Vagina (tissue), 2 donors: ENCODE data around the gene RBFOX1. TPM values are rescaled to one million over a fixed set of nuclear protein-coding genes. Genes with fewer than 3 reads are reported as not detected.

Experiments
- DNase-seq, 2 donors: peaks; one replicate each; pipeline ENCODE4 v3.0.0-alpha.2; 2017; ENCODE audit errors: extremely low spot score in 2 of 2
- H3K27ac ChIP-seq: fragments of 200-600 bp; sonication (generic); one replicate; pipeline ENCODE4 v1.5.1; 2019
- H3K27me3 ChIP-seq: fragments of 200-600 bp; sonication (generic); one replicate; pipeline ENCODE4 v1.5.1; 2019
- H3K36me3 ChIP-seq, 2 donors: fragments of 200-600 bp; sonication (generic); one replicate each; pipeline ENCODE4 v1.5.1; 2017 to 2019
- H3K4me1 ChIP-seq: fragments of 200-600 bp; sonication (generic); one replicate; pipeline ENCODE4 v1.5.1; 2019
- H3K4me3 ChIP-seq, 2 donors: fragments of 200-600 bp; sonication (generic); 1 replicate in 1 of 2; 2 replicates in 1 of 2; pipeline ENCODE4 v1.5.1; 2016 to 2019
- H3K9me3 ChIP-seq: fragments of 200-600 bp; sonication (generic); one replicate; pipeline ENCODE4 v1.5.1; 2019
- POLR2A ChIP-seq, 2 donors: fragments of 450-650 bp; IDR thresholded peaks; one replicate each; pipeline ENCODE4 v1.6.1; 2017; ENCODE audit warnings: antibody characterized with exemption in 2 of 2, mild to moderate bottlenecking in 2 of 2, moderate library complexity in 2 of 2
- POLR2AphosphoS5 ChIP-seq, 2 donors: sonication (generic); formaldehyde crosslinking; IDR thresholded peaks; one replicate each; pipeline ENCODE4 v1.9.0; 2017; ENCODE audit warnings: antibody characterized with exemption in 2 of 2, mild to moderate bottlenecking in 2 of 2, low read depth in 1 of 2; ENCODE audit not compliant: insufficient read depth in 1 of 2
- intact Hi-C: fragments of 100-400 bp; cut with DNase I; formaldehyde crosslinking; loops from one replicate; pipeline ENCODE4 v1.15.1; 2023
- total RNA-seq: library from RNA; depleted of rRNA; stranded (reverse); fragments of >200 nt; gene quantifications from one replicate; pipeline ENCODE4 v1.2.3, GENCODE V29; 2016
- TF ChIP-seq, protein P1 (sequence below), 3 experiments: fragments of 450-650 bp in 2 of 3; fragments of 200-600 bp in 1 of 3; sonication (generic) in 1 of 3; IDR thresholded peaks; one replicate each; pipeline ENCODE4 v1.5.1; 2017 to 2019; ENCODE audit warnings: antibody characterized with exemption in 3 of 3, mild to moderate bottlenecking in 2 of 3, moderate library complexity in 2 of 3

RBFOX1 gene
- total RNA-seq, 1 donor from 2014 or later, result 6.6 TPM

DNA sequence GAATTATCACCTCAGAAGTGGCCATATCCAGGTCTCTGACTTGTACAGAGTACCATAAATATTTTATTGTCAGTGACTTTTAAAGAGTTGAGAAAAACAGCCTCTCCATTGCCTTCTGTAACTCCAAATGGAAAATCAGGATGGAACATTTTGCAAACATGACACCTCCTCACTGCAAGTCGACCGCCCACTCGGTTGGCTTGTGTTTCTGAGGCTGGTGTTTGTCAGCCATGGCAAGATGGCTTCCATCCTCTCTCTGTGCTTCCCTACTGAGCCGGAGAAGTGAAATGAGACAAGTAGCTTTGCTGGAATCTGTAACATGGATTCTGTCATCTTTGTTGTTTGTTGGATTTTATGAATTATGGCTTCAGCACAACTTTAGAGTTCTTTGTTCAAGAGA is 172.8 kb downstream of the RBFOX1 start:
- Histone ChIP-seq H3K27ac (no peak overlapping the region), H3K4me3 (no peak overlapping the region), H3K36me3 (no peaks in the 10 kb centered on the region), H3K9me3 (no peaks in the 10 kb centered on the region), H3K4me1 (no peaks in the 10 kb centered on the region), H3K27me3 (no peaks in the 10 kb centered on the region)
- intact Hi-C loops, result no loop called here
- DNase-seq, result no peak
- TF ChIP-seq, protein P1, sequence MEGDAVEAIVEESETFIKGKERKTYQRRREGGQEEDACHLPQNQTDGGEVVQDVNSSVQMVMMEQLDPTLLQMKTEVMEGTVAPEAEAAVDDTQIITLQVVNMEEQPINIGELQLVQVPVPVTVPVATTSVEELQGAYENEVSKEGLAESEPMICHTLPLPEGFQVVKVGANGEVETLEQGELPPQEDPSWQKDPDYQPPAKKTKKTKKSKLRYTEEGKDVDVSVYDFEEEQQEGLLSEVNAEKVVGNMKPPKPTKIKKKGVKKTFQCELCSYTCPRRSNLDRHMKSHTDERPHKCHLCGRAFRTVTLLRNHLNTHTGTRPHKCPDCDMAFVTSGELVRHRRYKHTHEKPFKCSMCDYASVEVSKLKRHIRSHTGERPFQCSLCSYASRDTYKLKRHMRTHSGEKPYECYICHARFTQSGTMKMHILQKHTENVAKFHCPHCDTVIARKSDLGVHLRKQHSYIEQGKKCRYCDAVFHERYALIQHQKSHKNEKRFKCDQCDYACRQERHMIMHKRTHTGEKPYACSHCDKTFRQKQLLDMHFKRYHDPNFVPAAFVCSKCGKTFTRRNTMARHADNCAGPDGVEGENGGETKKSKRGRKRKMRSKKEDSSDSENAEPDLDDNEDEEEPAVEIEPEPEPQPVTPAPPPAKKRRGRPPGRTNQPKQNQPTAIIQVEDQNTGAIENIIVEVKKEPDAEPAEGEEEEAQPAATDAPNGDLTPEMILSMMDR (IDR thresholded peaks at IDR 0.05), result no peak
- no peak for TF ChIP-seq POLR2AphosphoS5 (IDR thresholded peaks at IDR 0.05; ENCODE audit: insufficient read depth in 1 of 2, low read depth in 1 of 2)
- no peak for TF ChIP-seq POLR2A (IDR thresholded peaks at IDR 0.05)

DNA sequence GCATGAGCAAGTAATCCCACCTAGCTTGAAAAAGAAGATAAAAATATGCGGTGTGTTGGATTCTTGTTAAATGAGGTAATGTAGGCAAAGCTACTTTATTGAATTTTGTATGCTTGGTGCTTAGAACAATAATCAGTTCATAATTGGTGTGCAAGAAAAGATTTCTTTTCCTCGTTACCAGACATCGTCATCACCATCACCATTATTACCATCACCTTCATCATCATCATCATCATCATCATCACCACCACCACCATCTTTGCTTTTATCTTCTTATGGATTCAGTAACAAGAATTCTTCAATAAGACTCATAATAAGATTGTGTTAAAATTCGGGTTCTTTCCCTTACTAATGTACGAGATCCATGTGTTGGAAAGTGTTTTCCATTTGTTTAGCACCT is 173.7 kb downstream of the RBFOX1 start:
- TF ChIP-seq POLR2AphosphoS5 (IDR thresholded peaks at IDR 0.05; ENCODE audit: insufficient read depth in 1 of 2, low read depth in 1 of 2) (no peak), POLR2A (IDR thresholded peaks at IDR 0.05) (no peak)
- TF ChIP-seq, protein P1 (IDR thresholded peaks at IDR 0.05), result no peak
- Histone ChIP-seq H3K36me3 (no peaks in the 10 kb centered on the region), H3K27me3 (no peaks in the 10 kb centered on the region), H3K4me3 (no peak overlapping the region), H3K27ac (no peak overlapping the region), H3K9me3 (no peaks in the 10 kb centered on the region), H3K4me1 (no peaks in the 10 kb centered on the region)
- intact Hi-C loops, result no loop called here
- no peak for DNase-seq

DNA sequence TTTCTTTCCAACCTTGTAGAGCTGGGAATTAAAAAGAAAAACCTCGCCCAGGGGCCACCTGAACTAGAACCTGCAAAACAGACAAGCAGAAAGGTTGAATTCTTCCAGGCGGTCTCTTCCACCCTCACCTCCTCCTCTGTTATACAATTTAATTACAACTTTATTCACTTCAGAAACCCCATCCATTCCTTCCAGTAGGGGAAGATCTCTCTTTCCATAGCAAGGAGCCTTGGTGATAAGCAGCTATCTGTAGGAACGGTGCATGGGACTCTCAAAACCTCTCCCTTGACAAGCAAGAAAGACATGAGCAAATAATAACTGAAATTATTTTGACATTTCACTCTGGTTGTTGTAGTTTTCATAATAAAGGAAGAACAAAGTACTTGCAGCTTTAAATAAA is 176.0 kb downstream of the RBFOX1 start:
- TF ChIP-seq POLR2A (IDR thresholded peaks at IDR 0.05), result no peak
- TF ChIP-seq, protein P1 (IDR thresholded peaks at IDR 0.05), result no peak
- TF ChIP-seq POLR2AphosphoS5 (IDR thresholded peaks at IDR 0.05; ENCODE audit: insufficient read depth in 1 of 2, low read depth in 1 of 2), result no peak
- DNase-seq, result no peak
- Histone ChIP-seq H3K9me3 (no peaks in the 10 kb centered on the region), H3K4me3 (no peak overlapping the region), H3K36me3 (no peaks in the 10 kb centered on the region), H3K27ac (no peak overlapping the region), H3K4me1 (no peaks in the 10 kb centered on the region), H3K27me3 (no peaks in the 10 kb centered on the region)
- intact Hi-C loops, result no loop called here

DNA sequence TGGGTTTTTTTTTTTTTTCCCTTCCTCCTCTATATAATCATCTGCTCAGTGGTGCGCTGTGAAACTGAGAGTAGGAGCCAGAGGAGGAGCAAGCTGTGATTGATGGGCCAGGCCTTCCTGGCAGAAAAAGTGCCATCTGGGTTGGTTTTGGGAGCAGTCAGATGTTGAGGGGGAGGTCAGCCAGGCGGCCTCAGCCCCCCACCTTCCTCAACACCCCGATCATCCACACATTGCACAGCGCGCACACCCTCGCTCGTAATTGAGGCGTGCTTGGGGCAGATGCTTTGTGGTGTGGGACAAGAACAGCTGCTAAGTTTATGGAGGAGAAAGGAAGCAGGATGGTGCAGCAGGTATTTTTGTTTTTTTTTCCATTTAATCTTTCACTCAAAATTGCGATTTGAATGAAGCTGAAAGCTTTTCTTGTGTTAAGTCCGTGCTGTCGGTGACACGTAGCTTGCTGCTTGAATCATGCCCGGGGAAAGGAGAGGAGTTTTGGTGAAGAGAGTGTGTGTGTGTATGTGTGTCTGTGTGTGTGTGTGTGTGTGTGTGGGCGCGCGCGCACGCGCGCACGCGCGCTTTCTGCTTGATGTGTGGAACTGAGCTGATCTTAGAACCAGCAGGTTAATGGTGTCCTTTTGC is 177.4 kb downstream of the RBFOX1 start:
- Histone ChIP-seq H3K4me1 (no peaks in the 10 kb centered on the region), H3K9me3 (no peaks in the 10 kb centered on the region), H3K27ac (no peak overlapping the region), H3K36me3 (no peaks in the 10 kb centered on the region), H3K4me3 (no peak overlapping the region), H3K27me3 (no peaks in the 10 kb centered on the region)
- DNase-seq, result no peak
- intact Hi-C loops, result no loop called here
- TF ChIP-seq, protein P1 (IDR thresholded peaks at IDR 0.05), result no peak
- no peak for TF ChIP-seq POLR2A (IDR thresholded peaks at IDR 0.05)
- no peak for TF ChIP-seq POLR2AphosphoS5 (IDR thresholded peaks at IDR 0.05; ENCODE audit: insufficient read depth in 1 of 2, low read depth in 1 of 2)

DNA sequence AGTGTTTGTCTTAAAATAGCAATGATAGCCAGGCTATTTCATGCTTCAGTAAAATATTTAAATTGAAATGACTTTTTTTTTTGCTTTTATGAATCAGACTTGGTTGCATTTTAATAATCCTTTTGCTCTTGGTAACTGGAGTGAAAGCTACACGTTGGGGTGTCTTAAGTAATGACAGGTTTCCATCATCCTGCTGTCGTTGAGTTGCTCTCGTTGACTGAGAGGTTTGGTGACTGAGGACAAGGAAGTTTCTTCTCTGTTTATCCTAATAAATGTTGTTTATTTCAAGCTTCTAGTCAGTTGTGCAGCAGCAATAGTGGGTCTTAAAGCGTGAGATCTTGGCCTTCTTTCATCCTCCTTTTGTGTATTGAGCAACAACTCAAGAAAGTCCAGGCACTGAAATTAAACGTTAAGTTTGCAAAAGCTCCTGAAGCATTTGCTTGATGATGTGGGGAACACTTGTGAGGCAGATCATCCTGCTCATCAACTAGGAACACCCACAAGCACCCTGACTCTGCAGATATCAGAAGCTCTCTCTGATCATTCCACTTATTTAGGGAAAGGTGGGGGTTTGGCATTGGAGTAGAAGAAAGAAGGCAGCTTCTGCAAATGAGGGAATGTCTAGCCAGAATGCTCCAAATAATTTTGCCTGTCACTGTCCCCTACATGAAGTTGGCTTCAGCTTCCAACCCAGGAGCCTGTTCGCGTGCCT is 179.1 kb downstream of the RBFOX1 start:
- Histone ChIP-seq H3K9me3 (no peaks in the 10 kb centered on the region), H3K27me3 (no peaks in the 10 kb centered on the region), H3K4me1 (no peaks in the 10 kb centered on the region), H3K27ac (no peak overlapping the region), H3K36me3 (no peaks in the 10 kb centered on the region), H3K4me3 (no peak overlapping the region)
- no peak for DNase-seq
- intact Hi-C loops, result no loop called here
- no peak for TF ChIP-seq POLR2A (IDR thresholded peaks at IDR 0.05)
- TF ChIP-seq POLR2AphosphoS5 (IDR thresholded peaks at IDR 0.05; ENCODE audit: insufficient read depth in 1 of 2, low read depth in 1 of 2), result no peak
- TF ChIP-seq, protein P1 (IDR thresholded peaks at IDR 0.05), result no peak
